GM12875 (cell line): ENCODE results near the gene TOP2A.

Experiments used
- H3K4me3 ChIP-seq: one replicate; pipeline ENCODE4 v1.5.1; 2011; ENCODE audit warnings: low read depth, low read length, control low read depth
- TF ChIP-seq, protein P1 (sequence below): IDR thresholded peaks from 2 replicates; pipeline ENCODE4 v1.5.1; 2011; ENCODE audit warnings: low read depth, mild to moderate bottlenecking, control low read depth, inconsistent platforms, low read length, moderate library complexity, borderline replicate concordance; ENCODE audit not compliant: insufficient read depth

TOP2A gene

DNA sequence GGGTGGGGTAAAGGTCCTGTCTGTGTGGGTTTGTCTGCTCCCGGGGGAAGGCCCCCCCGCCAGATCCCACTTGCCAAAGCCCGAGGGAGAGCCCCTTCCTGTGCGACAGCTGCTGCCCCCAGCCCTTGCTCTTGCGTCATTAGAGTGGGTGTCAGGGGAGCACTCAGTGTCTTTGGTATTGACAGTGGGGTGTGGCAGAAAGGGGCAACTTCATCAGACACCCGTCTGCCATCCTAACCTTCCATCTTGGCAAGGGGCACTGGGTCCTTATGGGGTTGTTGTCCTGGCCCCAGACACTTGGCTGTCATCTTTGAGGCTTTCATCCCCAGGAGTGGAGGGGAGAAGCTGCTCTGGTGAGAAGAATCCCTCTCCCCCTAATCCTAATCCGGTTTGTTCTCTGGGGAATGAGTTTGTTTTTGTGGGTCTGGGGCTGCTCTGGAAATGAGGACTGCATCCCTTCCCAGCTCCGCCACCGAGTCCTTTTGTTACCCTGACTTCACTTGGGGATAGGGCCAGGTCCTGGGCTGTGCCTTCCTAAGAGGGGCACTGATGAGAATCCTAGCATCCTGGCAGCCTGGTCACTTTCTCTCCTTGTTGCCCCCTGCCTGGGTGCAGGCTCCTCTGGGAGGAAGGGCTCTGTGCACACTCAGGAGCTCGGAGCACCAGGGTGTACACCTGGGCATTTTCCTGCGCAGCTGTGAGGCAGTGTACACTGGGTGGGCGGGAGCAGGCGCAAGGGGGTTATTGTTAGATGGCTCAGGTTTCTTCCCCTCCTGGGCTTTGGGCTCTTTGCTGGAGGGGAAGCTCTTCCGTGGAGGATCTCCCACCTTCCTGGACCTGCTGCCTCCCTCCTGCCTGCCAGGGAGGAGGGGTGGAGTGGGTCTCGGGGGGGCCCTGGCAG, 74.2 kb downstream of the TOP2A start:
- TF ChIP-seq, protein P1, sequence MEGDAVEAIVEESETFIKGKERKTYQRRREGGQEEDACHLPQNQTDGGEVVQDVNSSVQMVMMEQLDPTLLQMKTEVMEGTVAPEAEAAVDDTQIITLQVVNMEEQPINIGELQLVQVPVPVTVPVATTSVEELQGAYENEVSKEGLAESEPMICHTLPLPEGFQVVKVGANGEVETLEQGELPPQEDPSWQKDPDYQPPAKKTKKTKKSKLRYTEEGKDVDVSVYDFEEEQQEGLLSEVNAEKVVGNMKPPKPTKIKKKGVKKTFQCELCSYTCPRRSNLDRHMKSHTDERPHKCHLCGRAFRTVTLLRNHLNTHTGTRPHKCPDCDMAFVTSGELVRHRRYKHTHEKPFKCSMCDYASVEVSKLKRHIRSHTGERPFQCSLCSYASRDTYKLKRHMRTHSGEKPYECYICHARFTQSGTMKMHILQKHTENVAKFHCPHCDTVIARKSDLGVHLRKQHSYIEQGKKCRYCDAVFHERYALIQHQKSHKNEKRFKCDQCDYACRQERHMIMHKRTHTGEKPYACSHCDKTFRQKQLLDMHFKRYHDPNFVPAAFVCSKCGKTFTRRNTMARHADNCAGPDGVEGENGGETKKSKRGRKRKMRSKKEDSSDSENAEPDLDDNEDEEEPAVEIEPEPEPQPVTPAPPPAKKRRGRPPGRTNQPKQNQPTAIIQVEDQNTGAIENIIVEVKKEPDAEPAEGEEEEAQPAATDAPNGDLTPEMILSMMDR = no peak

DNA sequence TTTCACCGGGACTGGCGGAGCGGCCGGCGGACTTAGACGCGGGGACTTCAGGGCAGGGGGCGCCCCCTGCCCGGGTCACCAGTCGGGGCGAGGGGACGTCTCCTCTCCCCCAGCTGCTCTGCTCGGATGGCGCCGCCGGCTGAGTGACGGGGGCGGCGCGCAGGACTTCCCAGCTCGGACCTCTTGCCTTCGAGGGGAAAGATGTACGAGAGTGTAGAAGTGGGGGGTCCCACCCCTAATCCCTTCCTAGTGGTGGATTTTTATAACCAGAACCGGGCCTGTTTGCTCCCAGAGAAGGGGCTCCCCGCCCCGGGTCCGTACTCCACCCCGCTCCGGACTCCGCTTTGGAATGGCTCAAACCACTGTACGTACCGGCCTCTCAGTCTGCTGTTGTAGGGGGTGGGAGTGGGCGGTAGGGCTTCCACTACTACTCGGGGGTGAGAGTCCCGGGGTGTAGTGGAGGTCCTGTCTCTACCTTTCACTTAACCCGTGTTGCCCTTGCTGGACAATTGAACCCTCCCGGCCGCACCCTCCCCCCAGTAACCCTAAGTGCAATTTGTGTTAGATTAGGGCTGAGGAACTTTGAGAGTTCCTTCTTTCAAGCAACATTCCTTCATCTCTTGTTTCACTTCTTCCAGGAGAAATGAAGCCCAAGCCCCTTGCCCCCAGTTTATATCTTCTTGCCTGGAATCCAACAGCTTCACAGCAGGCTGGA, 75.0 kb downstream of the TOP2A start:
- TF ChIP-seq, protein P1 = no peak
- no peak overlapping the region for H3K4me3 ChIP-seq

More for the DNA sequence above, 74.2 kb downstream of the TOP2A start:
- H3K4me3 ChIP-seq = no peak overlapping the region

DNA sequence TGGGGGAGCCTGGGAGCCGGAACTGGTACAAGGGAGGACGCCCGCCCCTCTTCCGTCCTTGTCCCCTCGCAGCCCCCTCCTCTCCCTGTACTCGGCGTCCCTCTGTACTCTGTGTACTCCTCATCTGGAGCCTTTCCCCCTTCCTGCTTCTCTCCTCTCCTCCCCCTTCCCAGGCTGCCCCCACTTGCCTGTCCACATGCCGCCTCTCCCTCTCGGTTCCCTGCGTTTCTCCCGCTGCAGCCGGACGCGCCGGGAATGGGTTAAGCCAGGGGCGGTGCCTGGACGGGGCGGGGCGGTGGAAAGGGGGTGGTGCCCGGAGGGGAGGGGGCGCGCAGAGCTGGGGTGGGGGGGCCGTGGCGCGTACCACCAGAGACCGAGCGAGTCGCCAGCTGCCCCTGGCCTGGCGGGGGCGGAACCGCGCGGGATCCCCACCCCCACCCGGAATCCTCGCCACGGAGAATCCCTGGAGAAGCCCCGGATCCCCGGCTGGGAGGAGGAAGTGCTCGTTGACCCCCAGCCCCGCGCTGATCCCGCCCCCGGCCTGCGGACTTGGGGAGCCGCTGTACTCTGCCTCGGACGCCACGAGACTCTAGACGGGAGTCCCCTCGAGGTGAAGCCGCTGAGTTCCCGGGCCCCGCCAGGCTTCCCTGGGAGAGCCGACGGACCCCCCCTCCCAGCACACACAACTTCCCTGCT, 75.7 kb downstream of the TOP2A start:
- H3K4me3 ChIP-seq = peak overlapping the region; percentile 46

DNA sequence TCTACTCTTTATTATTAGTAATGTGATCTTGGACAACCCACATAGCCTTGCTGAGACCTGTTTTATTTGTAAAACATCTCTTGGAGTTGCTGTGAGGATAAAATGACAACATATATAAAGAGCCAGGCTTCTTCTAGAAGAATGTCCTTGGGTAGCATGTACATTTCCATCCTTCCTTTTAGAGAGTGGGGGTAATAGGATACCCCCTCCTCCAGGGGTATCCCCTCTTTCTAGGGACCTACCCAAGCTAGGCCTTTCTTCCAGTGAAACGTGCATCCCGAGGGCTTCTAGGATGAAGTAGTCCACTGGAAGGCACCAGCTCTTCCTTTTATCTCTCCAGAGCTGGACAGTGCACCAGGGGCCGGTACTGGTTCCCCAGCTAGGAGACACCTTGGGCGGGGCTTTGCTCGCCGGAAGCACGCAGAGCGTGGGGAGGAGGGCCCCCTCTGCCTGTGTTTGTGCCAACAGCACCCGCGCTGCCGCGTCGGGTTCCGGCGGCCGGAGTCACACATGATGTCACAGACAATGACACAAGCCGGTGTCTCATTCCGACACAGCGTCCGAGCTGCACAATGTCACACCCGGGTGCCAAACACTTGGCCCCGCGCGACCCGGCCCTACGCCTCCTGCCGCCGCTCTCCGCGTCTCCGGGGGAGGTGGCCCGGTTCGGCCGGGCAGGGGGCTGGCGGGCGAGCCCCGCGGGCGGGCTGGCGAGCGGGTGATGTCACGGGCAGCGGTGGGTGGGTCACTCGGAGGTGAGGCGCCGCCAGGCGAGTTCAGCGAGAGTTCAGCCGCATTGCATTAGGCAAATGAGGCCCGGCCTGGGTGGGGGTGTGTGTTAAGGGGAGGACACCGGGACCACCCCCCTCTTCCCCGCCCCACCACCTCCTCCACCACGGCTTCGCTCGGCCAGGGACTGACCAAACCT, 76.6 kb downstream of the TOP2A start:
- peak overlapping the region; percentile 46 for H3K4me3 ChIP-seq
- TF ChIP-seq, protein P1 = peak; percentile 5; the same call in 1 of the 2 replicates

More for the DNA sequence above, 75.7 kb downstream of the TOP2A start:
- TF ChIP-seq, protein P1 = no peak

DNA sequence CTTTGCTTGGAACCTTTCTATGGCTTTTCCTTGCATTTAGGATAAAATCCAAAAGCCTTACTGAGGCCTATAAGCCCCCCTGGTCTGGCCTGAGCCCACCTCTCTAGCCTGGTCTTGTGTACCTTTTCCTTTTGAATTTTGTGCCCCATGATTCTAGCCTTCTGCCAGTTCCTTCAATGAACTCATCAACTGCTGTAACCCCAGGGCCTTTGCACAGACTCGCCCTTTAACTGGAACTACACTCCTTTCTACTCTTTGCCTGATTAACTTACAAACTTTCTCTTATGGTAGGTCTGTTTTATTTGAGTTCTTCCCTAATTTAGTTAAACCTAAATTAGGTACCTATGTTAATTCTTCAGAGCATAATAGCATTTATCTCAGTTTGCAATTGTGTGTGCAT, 77.4 kb downstream of the TOP2A start:
- TF ChIP-seq, protein P1 = no peak
- no peak overlapping the region for H3K4me3 ChIP-seq
